ENCODE measurements around the gene KIF26A. TPM values are rescaled to one million over a fixed set of nuclear protein-coding genes. Genes with fewer than 3 reads are reported as not detected.

KIF26A gene
- total and polyA plus RNA-seq, 8 donors, result 0.65 to 21.7 (median 1.5) TPM

GRCh38 chr14:104144911-104145825 is 6.8 kb downstream of the KIF26A start:
- DNase-seq, result no peak
- WGBS, 5 donors, result 81 to 88% (median 84%) methylated on average over 36 to 37 of the region's 37 CpGs
- H3K4me3 ChIP-seq, result no peak overlapping the region
- no peaks in the 10 kb centered on the region for H3K9me3 ChIP-seq
- TF ChIP-seq POLR2A (IDR thresholded peaks at IDR 0.05), result no peak
- TF ChIP-seq POLR2AphosphoS5 (IDR thresholded peaks at IDR 0.05), result no peak
- TF ChIP-seq CTCF (IDR thresholded peaks at IDR 0.05), result no peak
- TF ChIP-seq EP300 (IDR thresholded peaks at IDR 0.05), result no peak
- intact Hi-C loops (cut with DNase I; ENCODE audit: low total_unique reads), result no loop called here
- H3K27me3 ChIP-seq, result peaks cover 0 to 34% (median 0%) of the 10 kb centered on the region in 3 donors
- H3K4me1 ChIP-seq, result peaks cover 0 to 9% (median 3%) of the 10 kb centered on the region in 4 donors
- no peak overlapping the region for H3K27ac ChIP-seq
- no peaks in the 10 kb centered on the region for H3K36me3 ChIP-seq

GRCh38 chr14:104145826-104146601 is 7.6 kb downstream of the KIF26A start:
- no peak for TF ChIP-seq POLR2A (IDR thresholded peaks at IDR 0.05)
- TF ChIP-seq EP300 (IDR thresholded peaks at IDR 0.05), result no peak
- TF ChIP-seq CTCF (IDR thresholded peaks at IDR 0.05), result no peak
- TF ChIP-seq POLR2AphosphoS5 (IDR thresholded peaks at IDR 0.05), result no peak
- no peak for DNase-seq
- 81 to 88% (median 84%) methylated on average over 9 to 15 of the region's 15 CpGs for WGBS, 5 donors
- Histone ChIP-seq H3K4me3 (no peak overlapping the region), H3K9me3 (no peaks in the 10 kb centered on the region), H3K36me3 (no peaks in the 10 kb centered on the region), H3K27me3 (peaks cover 0 to 31% (median 0%) of the 10 kb centered on the region in 3 donors), H3K4me1 (peaks cover 0 to 14% (median 5%) of the 10 kb centered on the region in 4 donors), H3K27ac (no peak overlapping the region)
- intact Hi-C loops (cut with DNase I; ENCODE audit: low total_unique reads), result no loop called here

- no peak for TF ChIP-seq POLR2AphosphoS5 (IDR thresholded peaks at IDR 0.05)
- TF ChIP-seq EP300 (IDR thresholded peaks at IDR 0.05), result no peak
- no peak for TF ChIP-seq CTCF (IDR thresholded peaks at IDR 0.05)
- no peak for TF ChIP-seq POLR2A (IDR thresholded peaks at IDR 0.05)
- no peaks in the 10 kb centered on the region for H3K9me3 ChIP-seq
- H3K4me3 ChIP-seq, result no peak overlapping the region
- H3K36me3 ChIP-seq, result no peaks in the 10 kb centered on the region
- DNase-seq, result no peak
- 86 to 91% (median 89%) methylated on average over 8 to 22 of the region's 22 CpGs for WGBS, 5 donors
- peaks cover 0 to 31% (median 0%) of the 10 kb centered on the region in 3 donors for H3K27me3 ChIP-seq
- no peak overlapping the region for H3K27ac ChIP-seq
- intact Hi-C loops (cut with DNase I; ENCODE audit: low total_unique reads), result no loop called here
- peaks cover 0 to 14% (median 5%) of the 10 kb centered on the region in 4 donors for H3K4me1 ChIP-seq
These were observed 8.4 kb downstream of the KIF26A start for GRCh38 chr14:104146651-104147345.

Data from stomach (tissue), 9 donors.